ENCODE measurements around the gene SEC14L1. TPM values are rescaled to one million over a fixed set of nuclear protein-coding genes. Genes with fewer than 3 reads are reported as not detected.
"Not testable (repeated sequence)": the region's sequence is repeated elsewhere in the genome, so short reads cannot be mapped to it uniquely, and the experiment has no call there.

Gene SEC14L1
- total RNA-seq, 1 donor from 2014 or later = 93.2 TPM

- H3K9ac ChIP-seq (ENCODE audit: low read length) = no peak overlapping the region
- no peaks in the 10 kb centered on the region for H3K9me3 ChIP-seq (ENCODE audit: insufficient read depth, low read depth, low read length)
- H3K4me1 ChIP-seq (ENCODE audit: insufficient read depth, low read length) = peaks cover 34% of the 10 kb centered on the region
Observed at GRCh38 chr17:77148940-77149510, 8.3 kb downstream of the SEC14L1 start.

GRCh38 chr17:77150196-77150595 is 9.4 kb downstream of the SEC14L1 start:
- Mint-ChIP-seq H3K27me3 (ENCODE audit: low read depth, unreplicated experiment) (no peaks in the 10 kb centered on the region), H3K4me3 (ENCODE audit: unreplicated experiment) (no peak overlapping the region), H3K27ac (ENCODE audit: unreplicated experiment) (no peak overlapping the region), H3K9me3 (ENCODE audit: unreplicated experiment) (no peaks in the 10 kb centered on the region), H3K36me3 (ENCODE audit: low read depth, unreplicated experiment) (peaks cover 14% of the 10 kb centered on the region), H3K4me1 (ENCODE audit: low read depth, unreplicated experiment) (peaks cover 43% of the 10 kb centered on the region)
- Histone ChIP-seq H3K79me2 (ENCODE audit: insufficient read depth, low read length) (peaks cover 98% of the 10 kb centered on the region), H4K20me1 (ENCODE audit: insufficient read depth, low read length) (peaks cover 87% of the 10 kb centered on the region), H3K4me2 (ENCODE audit: low read length) (peak overlapping the region; percentile 18), H3K36me3 (ENCODE audit: insufficient read depth, low read length) (peaks cover 20% of the 10 kb centered on the region), H3K4me3 (ENCODE audit: insufficient read depth, low read depth, low read length) (no peak overlapping the region), H2AFZ (ENCODE audit: low read depth, low read length) (no peak overlapping the region), H3K4me1 (ENCODE audit: insufficient read depth, low read length) (peaks cover 33% of the 10 kb centered on the region), H3K9me3 (ENCODE audit: insufficient read depth, low read depth, low read length) (no peaks in the 10 kb centered on the region), H3K27me3 (ENCODE audit: insufficient read depth, low read length) (no peaks in the 10 kb centered on the region), H3K9ac (ENCODE audit: low read length) (peak overlapping the region; percentile 6), H3K27ac (ENCODE audit: low read depth, low read length) (peak overlapping the region; percentile 11)
- TF ChIP-seq, protein P1, sequence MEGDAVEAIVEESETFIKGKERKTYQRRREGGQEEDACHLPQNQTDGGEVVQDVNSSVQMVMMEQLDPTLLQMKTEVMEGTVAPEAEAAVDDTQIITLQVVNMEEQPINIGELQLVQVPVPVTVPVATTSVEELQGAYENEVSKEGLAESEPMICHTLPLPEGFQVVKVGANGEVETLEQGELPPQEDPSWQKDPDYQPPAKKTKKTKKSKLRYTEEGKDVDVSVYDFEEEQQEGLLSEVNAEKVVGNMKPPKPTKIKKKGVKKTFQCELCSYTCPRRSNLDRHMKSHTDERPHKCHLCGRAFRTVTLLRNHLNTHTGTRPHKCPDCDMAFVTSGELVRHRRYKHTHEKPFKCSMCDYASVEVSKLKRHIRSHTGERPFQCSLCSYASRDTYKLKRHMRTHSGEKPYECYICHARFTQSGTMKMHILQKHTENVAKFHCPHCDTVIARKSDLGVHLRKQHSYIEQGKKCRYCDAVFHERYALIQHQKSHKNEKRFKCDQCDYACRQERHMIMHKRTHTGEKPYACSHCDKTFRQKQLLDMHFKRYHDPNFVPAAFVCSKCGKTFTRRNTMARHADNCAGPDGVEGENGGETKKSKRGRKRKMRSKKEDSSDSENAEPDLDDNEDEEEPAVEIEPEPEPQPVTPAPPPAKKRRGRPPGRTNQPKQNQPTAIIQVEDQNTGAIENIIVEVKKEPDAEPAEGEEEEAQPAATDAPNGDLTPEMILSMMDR (IDR thresholded peaks at IDR 0.05; ENCODE audit: insufficient read depth, low read depth, low read length) = no peak
- no peak for TF ChIP-seq EZH2 (IDR thresholded peaks at IDR 0.05; ENCODE audit: insufficient read depth, low read length)
- DNase-seq (ENCODE audit: low read depth) (no peak), FAIRE-seq (no peak)

More at GRCh38 chr17:77148940-77149510, 8.3 kb downstream of the SEC14L1 start:
- H3K9me3 Mint-ChIP-seq (ENCODE audit: unreplicated experiment) = no peaks in the 10 kb centered on the region
- no peak overlapping the region for H3K4me3 ChIP-seq (ENCODE audit: insufficient read depth, low read depth, low read length)
- no peaks in the 10 kb centered on the region for H3K27me3 ChIP-seq (ENCODE audit: insufficient read depth, low read length)
- H3K4me1 Mint-ChIP-seq (ENCODE audit: low read depth, unreplicated experiment) = peaks cover 43% of the 10 kb centered on the region
- no peak for TF ChIP-seq EZH2 (IDR thresholded peaks at IDR 0.05; ENCODE audit: insufficient read depth, low read length)
- TF ChIP-seq, protein P1 (IDR thresholded peaks at IDR 0.05; ENCODE audit: insufficient read depth, low read depth, low read length) = no peak
- no peak overlapping the region for H3K4me2 ChIP-seq (ENCODE audit: low read length)
- H3K36me3 Mint-ChIP-seq (ENCODE audit: low read depth, unreplicated experiment) = peaks cover 14% of the 10 kb centered on the region
- FAIRE-seq (no peak), DNase-seq (ENCODE audit: low read depth) (no peak)
- H3K79me2 ChIP-seq (ENCODE audit: insufficient read depth, low read length) = peaks cover 94% of the 10 kb centered on the region
- H3K27ac Mint-ChIP-seq (ENCODE audit: unreplicated experiment) = no peak overlapping the region
- H3K4me3 Mint-ChIP-seq (ENCODE audit: unreplicated experiment) = peak overlapping the region; percentile 43
- no peak overlapping the region for H2AFZ ChIP-seq (ENCODE audit: low read depth, low read length)
- H3K27ac ChIP-seq (ENCODE audit: low read depth, low read length) = no peak overlapping the region
- peaks cover 78% of the 10 kb centered on the region for H4K20me1 ChIP-seq (ENCODE audit: insufficient read depth, low read length)
- H3K27me3 Mint-ChIP-seq (ENCODE audit: low read depth, unreplicated experiment) = no peaks in the 10 kb centered on the region
- H3K36me3 ChIP-seq (ENCODE audit: insufficient read depth, low read length) = peaks cover 24% of the 10 kb centered on the region

DNA sequence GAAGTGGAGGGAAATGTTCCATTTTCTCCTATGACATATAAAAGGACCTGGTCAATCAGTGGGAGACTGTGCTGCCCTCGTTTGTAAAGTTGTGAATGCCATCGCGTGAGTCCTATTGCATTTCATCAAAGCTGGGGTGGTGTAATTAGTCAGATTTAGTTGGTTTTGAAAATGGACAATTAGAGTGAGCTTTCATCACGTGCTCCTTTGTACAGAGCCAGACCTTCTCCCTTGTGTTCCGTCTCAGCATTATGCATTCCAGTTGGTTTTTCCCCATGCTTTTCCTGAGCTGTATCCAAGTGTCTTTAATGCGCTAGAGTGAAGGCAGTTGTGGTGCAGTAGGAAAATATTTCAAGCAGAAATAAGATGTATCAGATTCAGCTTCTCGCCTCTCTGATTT is 10.4 kb downstream of the SEC14L1 start:
- Histone ChIP-seq H3K4me3 (ENCODE audit: insufficient read depth, low read depth, low read length) (no peak overlapping the region), H3K79me2 (ENCODE audit: insufficient read depth, low read length) (peaks cover 98% of the 10 kb centered on the region), H3K27me3 (ENCODE audit: insufficient read depth, low read length) (no peaks in the 10 kb centered on the region), H3K9ac (ENCODE audit: low read length) (no peak overlapping the region), H3K36me3 (ENCODE audit: insufficient read depth, low read length) (peaks cover 17% of the 10 kb centered on the region), H3K4me1 (ENCODE audit: insufficient read depth, low read length) (peaks cover 23% of the 10 kb centered on the region), H2AFZ (ENCODE audit: low read depth, low read length) (no peak overlapping the region), H3K4me2 (ENCODE audit: low read length) (peak overlapping the region; percentile 33), H4K20me1 (ENCODE audit: insufficient read depth, low read length) (peaks cover 86% of the 10 kb centered on the region), H3K27ac (ENCODE audit: low read depth, low read length) (no peak overlapping the region), H3K9me3 (ENCODE audit: insufficient read depth, low read depth, low read length) (no peaks in the 10 kb centered on the region)
- Mint-ChIP-seq H3K27ac (ENCODE audit: unreplicated experiment) (no peak overlapping the region), H3K9me3 (ENCODE audit: unreplicated experiment) (no peaks in the 10 kb centered on the region), H3K4me3 (ENCODE audit: unreplicated experiment) (no peak overlapping the region), H3K36me3 (ENCODE audit: low read depth, unreplicated experiment) (peaks cover 14% of the 10 kb centered on the region), H3K27me3 (ENCODE audit: low read depth, unreplicated experiment) (no peaks in the 10 kb centered on the region), H3K4me1 (ENCODE audit: low read depth, unreplicated experiment) (peaks cover 33% of the 10 kb centered on the region)
- DNase-seq (ENCODE audit: low read depth) = peak; percentile 36
- no peak for FAIRE-seq
- TF ChIP-seq, protein P1 (IDR thresholded peaks at IDR 0.05; ENCODE audit: insufficient read depth, low read depth, low read length) = no peak
- no peak for TF ChIP-seq EZH2 (IDR thresholded peaks at IDR 0.05; ENCODE audit: insufficient read depth, low read length)

DNA sequence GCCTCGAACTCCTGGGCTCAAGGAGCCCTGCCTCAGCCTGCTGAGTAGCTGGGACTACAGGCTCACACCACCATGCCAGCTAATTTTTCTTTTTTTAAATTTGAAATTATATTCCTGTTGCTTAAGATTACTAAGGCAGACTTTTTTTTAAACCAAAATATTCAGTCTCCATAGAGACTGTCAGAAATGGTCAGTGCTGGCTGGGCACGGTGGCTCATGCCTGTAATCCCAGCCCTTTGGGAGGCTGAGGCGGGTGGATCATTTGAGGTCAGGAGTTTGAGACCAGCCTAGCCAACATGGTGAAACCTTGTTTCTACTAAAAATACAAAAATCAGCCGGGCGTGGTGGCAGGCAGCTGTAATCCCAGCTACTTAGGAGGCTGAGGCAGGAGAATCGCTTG is 11.3 kb downstream of the SEC14L1 start:
- H3K27me3 Mint-ChIP-seq (ENCODE audit: low read depth, unreplicated experiment); FAIRE-seq: not testable (repeated sequence)

More for the DNA sequence above, 11.3 kb downstream of the SEC14L1 start:
- Histone ChIP-seq H3K36me3 (ENCODE audit: insufficient read depth, low read length) (peaks cover 19% of the 10 kb centered on the region), H3K79me2 (ENCODE audit: insufficient read depth, low read length) (peaks cover 98% of the 10 kb centered on the region), H4K20me1 (ENCODE audit: insufficient read depth, low read length) (peaks cover 86% of the 10 kb centered on the region), H3K4me1 (ENCODE audit: insufficient read depth, low read length) (peaks cover 23% of the 10 kb centered on the region)
- H3K9me3 ChIP-seq (ENCODE audit: insufficient read depth, low read depth, low read length); H3K4me3 ChIP-seq (ENCODE audit: insufficient read depth, low read depth, low read length); H3K27ac Mint-ChIP-seq (ENCODE audit: unreplicated experiment); H3K4me2 ChIP-seq (ENCODE audit: low read length); H3K9ac ChIP-seq (ENCODE audit: low read length); H3K27ac ChIP-seq (ENCODE audit: low read depth, low read length); H3K9me3 Mint-ChIP-seq (ENCODE audit: unreplicated experiment); H2AFZ ChIP-seq (ENCODE audit: low read depth, low read length); H3K4me3 Mint-ChIP-seq (ENCODE audit: unreplicated experiment); H3K27me3 ChIP-seq (ENCODE audit: insufficient read depth, low read length); DNase-seq (ENCODE audit: low read depth): not testable (repeated sequence)
- Mint-ChIP-seq H3K4me1 (ENCODE audit: low read depth, unreplicated experiment) (peaks cover 24% of the 10 kb centered on the region), H3K36me3 (ENCODE audit: low read depth, unreplicated experiment) (peaks cover 17% of the 10 kb centered on the region)
